Midbrain (tissue), 1 donor: ENCODE data around the gene PHOSPHO2.

Experiments
- DNase-seq: peaks from one replicate; lab custom pipeline; 2025; lab: John Stamatoyannopoulos, UW

PHOSPHO2 gene

DNA sequence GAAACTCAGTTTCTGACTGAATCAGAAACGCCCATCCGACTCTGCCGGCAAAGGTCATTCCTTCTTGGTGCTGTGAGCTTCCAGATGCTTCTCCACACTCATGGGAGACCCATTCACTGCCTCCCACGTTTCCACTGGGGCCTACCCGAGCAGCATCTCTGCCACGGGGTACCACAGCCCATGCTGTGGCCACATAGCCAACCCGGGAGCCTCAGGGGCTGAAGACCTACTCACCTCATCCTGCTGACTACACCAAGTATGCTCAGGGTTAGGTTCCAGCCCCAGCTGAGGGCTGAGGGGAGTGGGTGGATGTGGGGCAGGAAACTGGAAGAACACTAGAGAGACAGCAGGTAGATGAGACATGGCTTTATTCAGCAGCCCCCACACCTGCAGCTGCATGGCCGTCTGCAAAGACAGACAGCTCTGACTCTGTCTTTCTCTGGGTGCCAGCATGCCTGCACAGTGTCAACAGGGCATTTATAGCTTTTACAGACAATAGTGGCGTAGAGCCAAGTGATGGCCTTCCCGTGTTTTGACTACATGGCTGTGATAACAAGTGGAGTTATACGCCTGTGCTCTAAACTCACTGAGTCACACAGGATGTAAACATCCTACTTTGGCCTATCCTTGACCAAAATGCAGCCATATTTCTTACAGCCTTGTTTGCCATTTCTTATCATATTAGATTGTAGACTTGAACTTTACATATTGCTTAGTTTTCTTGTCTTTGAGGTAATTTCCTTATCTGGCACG lies 22.8 kb downstream of the PHOSPHO2 start:
- peak; percentile 12 for DNase-seq

DNA sequence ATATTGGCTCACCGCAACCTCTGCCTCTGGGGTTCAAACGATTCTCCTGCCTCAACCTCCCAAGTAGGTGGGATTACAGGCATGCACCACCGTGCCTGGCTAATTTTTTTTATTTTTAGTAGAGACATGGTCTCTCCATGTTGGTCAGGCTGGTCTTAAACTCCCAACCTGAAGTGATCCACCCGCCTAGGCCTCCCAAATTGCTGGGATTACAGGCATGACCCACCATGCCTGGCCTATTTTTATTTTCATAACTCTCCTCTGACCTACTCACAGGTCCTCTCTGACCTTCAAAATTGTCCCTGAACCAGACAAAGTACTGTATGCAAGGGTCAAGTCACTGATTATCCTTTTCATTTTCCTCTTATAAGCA lies 23.4 kb downstream of the PHOSPHO2 start:
- DNase-seq: no peak

- DNase-seq: no peak
These were observed 24.7 kb downstream of the PHOSPHO2 start for GRCh38 chr2:169718930-169719504.

GRCh38 chr2:169721016-169721415 lies 26.7 kb downstream of the PHOSPHO2 start:
- no peak for DNase-seq

DNA sequence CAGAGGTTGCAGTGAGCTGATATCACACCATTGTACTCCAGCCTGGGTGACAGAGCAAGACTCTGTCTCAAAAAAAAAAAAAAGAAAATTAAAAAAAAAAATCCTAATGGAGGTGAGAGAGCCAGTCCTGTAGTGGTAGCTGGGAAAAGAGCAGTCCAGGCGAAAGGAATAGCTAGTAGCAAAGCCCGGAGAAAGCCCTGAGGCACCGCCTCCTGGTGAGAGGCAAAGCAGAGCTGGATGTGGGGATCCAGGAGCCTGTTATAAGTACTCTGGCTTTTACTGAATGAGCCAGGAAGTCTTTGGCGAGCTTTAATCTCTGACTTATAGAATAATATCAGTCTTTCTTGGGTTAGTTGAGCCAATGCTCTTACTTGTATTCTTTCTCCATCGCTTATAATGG lies 32.8 kb downstream of the PHOSPHO2 start:
- DNase-seq: no peak

DNA sequence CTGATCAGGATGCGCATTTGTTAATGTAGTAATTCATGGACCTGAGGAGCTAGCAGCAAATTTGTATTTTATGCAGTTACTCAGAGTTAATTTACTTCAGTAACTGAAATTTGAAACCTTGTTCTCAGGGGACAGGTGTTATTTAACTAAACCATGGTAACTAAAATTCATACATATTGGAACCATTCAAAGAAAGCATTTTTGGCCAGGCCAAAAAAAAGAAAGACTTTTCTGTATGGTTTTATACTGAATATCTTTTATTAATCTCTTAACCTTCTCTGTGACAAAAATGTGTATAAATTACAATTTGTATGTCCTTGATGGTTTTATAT lies 35.0 kb downstream of the PHOSPHO2 start:
- no peak for DNase-seq

GRCh38 chr2:169732075-169732474 lies 37.8 kb downstream of the PHOSPHO2 start:
- DNase-seq: no peak

DNA sequence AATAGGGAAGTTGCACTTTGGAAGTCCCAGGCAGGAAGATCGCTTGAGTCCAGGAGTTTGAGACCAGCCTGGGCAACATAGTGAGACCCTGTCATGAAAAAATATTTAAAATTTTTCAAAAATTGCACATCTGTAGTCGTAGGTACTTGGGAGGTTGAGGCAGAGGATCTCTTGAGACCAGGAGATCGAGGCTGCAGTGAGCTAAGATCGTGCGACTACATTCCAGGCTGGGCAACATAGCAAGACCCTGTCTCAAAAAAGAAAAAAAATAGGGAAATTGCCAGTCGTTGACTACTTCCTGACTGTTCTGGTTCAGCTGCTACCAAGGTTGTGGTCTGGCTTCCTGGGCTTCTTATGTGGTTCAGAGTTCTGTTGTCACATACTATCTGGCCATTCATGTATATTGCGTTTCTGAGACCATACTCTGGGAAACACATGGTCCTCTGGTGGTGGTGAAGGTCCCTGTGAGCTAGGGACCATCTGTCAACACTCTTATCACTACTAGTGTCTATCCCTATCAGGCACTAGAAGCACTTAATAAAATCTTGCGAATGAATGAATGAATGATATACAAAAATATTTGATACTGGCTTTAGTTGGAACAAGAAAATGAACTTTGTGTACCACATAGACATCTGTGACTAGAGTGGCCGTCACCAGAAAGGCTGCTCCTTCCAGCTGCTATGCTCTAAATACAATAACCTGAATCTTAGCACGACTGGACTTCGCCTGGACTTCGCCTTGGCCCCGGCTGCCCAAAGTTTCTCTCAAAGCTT lies 38.5 kb downstream of the PHOSPHO2 start:
- DNase-seq: no peak

GRCh38 chr2:169734169-169734847 lies 40.0 kb downstream of the PHOSPHO2 start:
- DNase-seq: peak; percentile 16

GRCh38 chr2:169735623-169736022 lies 41.4 kb downstream of the PHOSPHO2 start:
- DNase-seq: no peak

- no peak for DNase-seq
These were observed 42.6 kb downstream of the PHOSPHO2 start for GRCh38 chr2:169736902-169737301.

- DNase-seq: no peak
These were observed 44.4 kb downstream of the PHOSPHO2 start for GRCh38 chr2:169738566-169739229.

DNA sequence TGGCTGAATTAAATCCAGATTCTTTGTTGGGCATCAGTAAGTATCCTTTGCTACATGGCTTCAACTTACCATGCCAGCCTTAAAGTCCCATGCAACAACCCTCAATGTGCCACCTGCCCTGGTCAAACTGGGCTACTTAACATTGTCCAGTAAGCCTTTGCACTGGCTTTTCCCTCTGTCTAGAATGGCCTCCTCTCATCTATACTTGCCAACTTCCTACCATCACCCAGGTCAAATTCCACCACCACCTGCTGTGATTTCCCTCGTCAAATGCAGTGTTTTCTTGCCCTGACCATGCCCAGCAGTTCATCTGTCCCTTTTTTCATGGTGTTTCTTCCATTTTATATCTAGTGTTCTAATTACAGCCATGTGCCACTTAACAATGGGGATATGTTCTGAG lies 45.1 kb downstream of the PHOSPHO2 start:
- no peak for DNase-seq

DNA sequence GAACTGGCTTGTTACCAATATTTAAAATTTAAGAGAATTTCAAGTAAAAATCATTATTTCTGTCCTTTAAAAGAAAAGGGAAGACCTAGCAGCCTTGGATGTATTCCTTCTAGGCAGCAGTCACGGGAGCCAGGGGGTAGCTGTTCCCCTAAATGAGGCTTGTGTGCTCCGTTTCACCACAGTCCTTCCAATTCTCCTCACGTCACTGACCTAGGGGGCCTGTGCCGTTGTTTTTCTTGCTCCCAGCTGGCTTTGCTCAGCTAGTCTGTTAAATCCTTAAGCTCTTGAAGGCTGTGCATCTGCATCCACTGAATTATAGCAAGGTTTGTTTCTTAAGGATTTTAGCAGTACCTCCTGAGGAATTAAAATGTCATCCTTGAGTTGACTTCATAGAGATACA lies 49.3 kb downstream of the PHOSPHO2 start:
- DNase-seq: peak; percentile 61

DNA sequence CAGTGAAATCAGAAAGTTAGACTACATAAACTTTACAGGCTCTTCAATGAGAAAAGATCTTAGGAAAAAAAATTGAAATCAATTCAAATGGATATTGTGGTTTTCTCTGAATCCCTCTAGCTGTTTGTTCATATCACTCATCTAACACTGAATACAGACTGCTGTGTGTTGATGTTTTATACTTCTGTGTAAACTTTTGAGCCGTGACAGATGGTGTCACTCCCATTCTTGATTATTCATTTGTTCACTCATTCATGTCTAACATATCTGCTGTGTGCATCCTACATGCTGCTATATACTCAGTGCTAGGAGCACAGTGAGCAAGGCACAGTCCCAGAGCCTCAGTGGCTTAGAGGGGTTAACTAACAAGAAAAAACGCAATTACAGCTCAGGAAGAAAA lies 52.0 kb downstream of the PHOSPHO2 start:
- no peak for DNase-seq

DNA sequence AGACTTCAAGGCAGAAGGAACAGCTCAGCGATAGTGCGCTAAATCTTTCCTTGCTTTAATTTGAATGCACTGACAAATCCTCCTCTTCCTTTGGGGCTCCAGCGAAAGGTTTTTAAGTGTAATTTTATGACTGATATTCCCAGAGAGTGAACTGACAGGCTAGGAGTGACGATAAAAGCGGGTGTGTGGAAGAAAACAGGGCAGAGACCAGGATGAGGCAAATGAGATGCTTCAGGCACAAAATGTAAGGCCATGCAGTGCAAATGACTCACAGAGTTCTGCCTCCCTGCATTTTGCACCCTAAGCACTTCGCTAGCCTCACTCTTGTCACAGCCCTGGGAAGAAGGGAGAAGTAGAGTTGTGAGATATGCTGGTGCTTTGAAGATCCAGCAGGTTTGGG lies 54.0 kb downstream of the PHOSPHO2 start:
- DNase-seq: no peak
